H54 (cell line): ENCODE data around the gene ADAMTS17.

Experiments used
- DNase-seq: peaks from one replicate; pipeline ENCODE4 v3.0.0; 2011; ENCODE audit warnings: low spot score, mixed read lengths; ENCODE audit not compliant: insufficient read length
- FAIRE-seq: peaks from 3 replicates; lab custom pipeline; 2011; peaks lifted over from hg19 to GRCh38; lab: Jason Lieb, UNC
- POLR2A ChIP-seq: IDR thresholded peaks from 2 replicates; pipeline ENCODE4 v1.6.1; 2011; ENCODE audit warnings: low read depth, mild to moderate bottlenecking, low read length

Gene ADAMTS17

DNA sequence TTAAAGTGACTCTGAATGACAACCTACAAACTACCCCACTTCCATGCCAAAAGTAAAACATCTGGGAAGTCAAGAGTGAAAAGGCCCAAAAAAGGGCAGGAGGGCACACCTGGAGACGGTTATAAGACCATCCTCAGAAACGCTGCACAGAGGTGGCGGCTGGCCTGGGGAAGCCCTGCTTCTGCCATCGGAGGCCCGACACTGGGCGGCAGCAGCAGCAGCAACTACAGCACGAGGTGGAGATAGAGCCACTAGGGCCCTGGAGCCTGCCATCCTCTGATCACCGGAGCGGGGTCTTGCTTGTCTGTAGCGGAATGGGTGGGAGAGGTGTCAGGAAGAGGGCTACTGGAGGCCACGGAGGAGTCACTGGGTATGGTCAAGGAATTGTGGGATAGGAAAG is 283.3 kb downstream of the ADAMTS17 start:
- DNase-seq: no peak
- no peak for TF ChIP-seq POLR2A
- no peak for FAIRE-seq

DNA sequence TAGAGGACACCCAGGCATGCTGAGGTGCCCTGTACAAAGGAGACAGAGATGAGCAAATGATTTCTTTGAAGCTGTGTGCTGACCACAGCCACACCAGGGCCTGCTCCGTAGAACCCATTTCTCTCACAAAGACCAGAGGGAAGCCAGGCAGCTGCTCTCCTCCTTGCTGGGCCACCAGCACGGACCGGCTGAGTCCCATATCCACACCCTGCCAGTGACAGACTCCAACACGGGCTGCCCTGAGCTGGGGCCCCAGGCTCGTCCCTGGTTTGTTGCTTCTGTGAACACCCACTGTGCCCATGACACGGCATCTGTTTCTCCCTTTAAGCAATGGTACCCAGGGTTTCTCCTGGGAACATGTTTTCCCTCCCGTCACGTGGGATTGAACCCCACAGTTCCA is 284.5 kb downstream of the ADAMTS17 start:
- no peak for TF ChIP-seq POLR2A
- FAIRE-seq: no peak
- no peak for DNase-seq

DNA sequence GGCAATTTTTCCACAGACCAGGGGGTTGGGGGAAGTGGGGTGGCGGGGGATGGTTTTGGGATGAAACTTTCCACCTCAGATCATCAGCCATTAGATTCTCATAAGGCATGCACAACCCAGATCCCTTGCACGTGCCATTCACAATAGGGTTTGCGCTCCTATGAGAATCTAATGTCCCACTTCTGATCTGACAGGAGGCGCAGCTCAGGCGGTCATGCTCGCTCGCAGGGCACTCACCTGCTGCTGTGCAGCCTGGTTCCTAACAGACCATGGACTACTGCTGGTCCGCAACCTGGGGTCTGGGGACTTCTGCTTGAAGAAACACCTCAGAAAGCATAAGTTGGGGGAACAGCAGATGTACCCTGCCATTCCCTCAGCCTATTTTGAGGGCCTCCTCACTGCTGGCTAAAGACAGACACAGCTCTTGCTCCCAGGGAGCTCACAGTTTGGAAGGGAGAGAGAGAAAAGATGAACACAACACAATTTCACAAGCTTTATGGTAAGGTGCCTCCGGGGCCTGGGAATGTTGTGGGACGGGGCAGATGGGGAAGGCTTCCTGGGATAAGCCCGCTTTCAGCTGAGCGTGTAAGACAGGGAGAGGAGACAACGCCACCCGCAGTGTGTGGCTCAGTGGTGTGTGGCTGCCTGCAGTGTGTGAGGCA is 285.2 kb downstream of the ADAMTS17 start:
- no peak for TF ChIP-seq POLR2A
- FAIRE-seq: no peak
- DNase-seq: no peak

DNA sequence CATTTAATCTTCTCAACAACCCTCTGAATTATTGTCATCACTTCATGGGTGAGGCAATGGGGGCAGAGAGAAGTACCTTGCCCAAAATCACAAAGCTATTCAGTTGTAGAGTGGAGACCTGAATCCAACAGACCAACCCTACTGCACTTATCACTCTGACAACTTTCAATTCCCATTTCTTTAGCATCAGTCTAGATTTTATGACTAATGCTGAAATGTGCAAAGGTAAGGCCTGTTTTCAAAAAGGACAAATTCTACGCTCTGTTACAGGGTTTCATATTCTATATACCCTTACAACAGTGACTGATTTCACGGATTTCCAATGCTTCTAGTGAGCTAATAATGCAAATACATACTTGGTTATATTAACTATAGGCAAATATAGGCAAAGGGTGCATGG is 286.0 kb downstream of the ADAMTS17 start:
- TF ChIP-seq POLR2A: no peak

DNA sequence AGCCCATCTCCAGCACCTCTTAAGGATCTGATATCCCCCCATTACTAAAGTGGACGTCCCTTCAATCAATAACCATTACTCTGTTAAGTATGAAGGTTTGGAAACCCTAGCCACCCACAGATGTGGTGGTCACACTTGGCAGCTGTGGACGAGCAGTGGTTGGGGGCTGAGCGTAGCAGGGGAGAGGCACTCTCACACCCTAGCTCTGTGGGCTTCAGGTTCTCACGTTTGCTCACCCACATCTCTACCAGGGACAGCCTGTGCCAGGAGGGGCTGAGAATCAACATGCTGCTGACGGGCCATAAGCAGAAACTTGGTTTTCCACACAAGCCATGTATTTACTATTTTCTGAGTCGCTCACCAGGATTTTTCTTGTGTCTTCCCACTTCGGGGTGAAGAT is 287.2 kb downstream of the ADAMTS17 start:
- no peak for TF ChIP-seq POLR2A
- no peak for DNase-seq

More for the DNA sequence above, 286.0 kb downstream of the ADAMTS17 start:
- no peak for FAIRE-seq
- DNase-seq: no peak

DNA sequence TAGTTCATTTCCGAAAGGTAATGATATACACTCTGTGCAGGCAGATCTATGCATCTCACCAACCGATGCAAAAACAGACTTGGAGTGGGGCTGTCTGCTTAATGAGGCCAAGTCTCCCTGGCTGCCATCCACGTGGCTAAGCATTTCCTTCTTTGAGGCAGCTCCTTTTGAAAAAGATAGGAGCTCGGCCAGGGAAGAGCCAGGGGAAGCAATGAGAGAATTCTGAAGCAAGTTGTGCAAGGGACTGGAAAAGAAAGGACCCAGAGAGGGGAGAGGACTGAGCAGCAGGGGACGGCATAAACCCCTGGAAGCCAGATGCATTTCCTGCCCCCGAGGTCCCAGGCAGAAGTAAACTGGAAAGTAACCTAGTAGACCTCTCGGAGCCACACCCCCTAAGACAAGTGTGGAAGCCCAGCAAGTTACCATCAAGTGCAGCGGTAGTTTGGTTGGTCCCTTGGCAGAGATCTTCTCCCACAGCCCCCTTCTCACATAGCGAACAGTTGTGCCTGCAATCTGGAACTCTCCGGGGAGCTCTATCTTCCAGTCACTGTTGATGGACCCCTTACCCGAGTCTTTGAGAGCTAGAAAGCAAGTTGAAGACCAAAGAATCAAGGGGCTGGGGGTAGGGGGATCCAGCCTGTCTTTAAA is 288.2 kb downstream of the ADAMTS17 start:
- no peak for FAIRE-seq
- TF ChIP-seq POLR2A: no peak
- DNase-seq: no peak

More for the DNA sequence above, 287.2 kb downstream of the ADAMTS17 start:
- FAIRE-seq: no peak

DNA sequence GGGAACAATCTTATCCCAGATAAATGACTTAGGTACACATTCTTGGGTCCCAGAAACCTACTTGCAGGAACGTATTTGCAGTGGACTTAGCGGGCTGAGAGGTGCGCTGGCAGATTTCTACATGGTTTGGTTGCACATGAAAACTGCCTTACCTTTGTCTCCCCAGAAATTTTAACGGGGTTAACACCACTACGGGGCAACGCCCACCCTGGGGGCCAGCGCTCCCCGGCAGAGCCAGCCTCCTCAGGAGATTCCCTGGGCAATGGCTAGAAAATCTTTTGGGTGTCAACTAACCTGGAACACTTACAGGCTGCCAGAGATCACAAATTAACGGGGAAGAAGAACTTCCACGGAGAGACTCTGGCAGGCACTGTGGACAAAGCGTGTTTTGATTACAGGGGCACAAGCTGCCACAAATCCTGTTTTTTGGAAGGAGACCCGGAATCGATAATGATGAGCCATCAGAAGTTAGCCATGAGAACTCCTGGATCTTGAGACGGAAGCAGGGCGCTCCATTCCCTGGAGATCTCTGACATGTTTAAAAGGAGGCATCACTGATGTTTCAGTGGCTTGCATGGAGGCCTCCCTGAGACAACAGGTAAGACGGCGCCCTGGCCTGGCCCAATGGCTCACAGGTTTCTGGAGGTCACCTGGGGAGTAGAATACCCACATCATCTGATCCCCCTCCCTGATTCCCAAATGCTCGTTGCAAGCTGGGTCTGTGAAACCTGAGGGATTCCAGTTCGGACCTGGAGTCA is 288.9 kb downstream of the ADAMTS17 start:
- FAIRE-seq (no peak), DNase-seq (no peak)
- TF ChIP-seq POLR2A: no peak

DNA sequence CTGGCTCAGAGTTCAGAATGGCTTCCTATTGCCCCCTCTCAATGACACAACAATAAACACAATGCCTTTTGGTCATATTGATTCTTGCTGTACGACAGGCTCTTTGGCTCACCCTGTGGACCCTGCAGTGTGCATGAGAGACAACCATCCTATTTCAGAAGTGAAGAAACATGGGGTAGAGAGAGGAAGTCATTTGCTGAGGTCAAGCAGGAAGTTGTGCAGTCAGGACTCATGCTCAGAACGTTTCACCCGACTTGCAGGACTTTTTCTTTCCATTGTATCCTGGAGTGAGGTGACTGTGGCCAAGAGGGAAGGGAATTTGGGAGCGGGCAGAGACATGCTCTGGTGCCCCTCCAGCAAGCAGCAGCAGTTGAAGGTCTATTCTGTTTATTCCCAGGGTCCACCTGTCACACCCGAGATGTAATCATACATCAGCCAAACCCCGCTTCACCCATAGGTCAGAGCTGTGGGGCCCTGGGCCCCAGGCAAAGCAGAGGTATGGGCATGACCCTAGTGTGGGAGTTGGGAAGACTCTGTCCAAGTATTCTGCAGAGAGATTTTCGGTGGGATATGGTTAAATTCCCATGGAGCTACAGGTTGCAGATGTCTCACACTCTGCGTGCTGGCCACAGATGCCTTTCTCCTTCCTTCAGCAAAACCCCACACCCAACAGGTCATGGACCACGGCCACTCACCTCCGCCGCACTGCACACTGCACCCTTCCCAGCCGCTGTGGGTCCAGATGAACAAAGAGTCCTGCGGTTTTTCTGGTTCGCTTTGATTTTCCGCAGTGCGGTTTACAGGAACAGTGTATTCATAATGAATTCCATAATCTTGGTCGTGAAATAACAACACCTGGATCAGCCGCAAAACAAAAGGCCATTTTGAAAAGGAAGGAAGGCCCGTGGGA is 290.6 kb downstream of the ADAMTS17 start:
- no peak for FAIRE-seq
- TF ChIP-seq POLR2A: no peak
- DNase-seq: no peak

DNA sequence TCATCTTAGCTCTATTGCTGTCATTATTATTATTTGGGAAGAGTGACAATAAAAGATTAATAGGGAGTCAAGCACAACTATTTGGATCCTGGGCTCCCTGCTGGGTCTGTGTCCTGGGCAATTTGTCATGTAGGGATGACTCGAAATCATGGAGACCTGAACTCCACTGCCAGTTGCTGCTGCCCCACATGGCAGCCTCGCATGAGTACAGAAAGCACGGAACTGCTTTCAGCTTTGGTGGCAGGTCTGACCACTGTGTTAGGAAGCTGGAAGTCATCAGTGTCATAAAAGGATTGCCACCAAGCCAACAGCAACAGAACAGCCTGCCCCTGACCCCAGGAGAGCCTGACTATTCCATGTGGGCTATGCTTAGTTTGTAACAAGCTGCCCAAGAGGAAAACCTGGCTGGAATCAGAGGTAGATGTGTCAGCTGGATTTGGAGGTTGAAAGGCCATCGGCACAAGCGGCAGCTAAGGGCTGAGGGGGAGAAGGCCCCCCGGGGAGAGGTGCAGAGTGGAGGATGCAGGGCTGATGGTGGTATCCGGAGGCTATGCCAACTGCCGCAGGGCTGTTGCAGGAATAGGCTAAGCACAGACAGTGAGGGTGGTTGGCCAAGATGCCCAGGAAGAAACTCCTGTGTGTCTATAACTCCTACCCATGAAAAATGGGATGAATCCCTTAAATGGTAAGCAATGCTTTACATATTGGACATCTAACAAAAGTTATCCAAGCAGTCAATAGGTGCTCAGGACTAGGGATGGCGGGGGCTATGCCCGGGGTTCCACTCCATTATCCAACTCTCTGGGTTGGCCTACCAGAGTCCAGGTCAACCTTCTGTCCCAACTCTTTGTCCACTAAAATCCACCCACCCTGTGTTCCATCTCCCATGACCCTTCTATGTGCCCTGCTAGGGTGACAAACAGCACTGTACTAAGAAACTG is 291.6 kb downstream of the ADAMTS17 start:
- no peak for DNase-seq

DNA sequence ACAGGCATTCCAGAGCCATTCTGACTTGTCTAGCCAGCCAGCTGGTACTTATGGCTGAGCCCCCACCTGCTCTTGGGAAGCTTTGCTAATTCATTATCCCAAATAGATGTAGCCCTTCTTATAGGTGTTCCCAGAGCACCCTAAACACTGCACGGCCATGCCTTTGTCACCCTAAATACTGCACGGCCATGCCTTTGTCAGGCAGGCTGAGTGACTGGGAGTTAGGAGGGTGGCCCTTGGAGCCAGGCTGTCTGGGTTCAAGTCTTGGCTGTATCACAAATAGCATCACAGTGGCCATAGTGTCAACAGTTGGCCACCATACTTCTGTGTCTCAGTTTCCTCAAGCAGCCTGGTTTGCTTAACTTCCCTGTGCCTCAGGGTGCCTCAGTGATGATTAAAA is 292.3 kb downstream of the ADAMTS17 start:
- DNase-seq: no peak
- no peak for FAIRE-seq
- TF ChIP-seq POLR2A: no peak

More for the DNA sequence above, 291.6 kb downstream of the ADAMTS17 start:
- no peak for FAIRE-seq
- no peak for TF ChIP-seq POLR2A

DNA sequence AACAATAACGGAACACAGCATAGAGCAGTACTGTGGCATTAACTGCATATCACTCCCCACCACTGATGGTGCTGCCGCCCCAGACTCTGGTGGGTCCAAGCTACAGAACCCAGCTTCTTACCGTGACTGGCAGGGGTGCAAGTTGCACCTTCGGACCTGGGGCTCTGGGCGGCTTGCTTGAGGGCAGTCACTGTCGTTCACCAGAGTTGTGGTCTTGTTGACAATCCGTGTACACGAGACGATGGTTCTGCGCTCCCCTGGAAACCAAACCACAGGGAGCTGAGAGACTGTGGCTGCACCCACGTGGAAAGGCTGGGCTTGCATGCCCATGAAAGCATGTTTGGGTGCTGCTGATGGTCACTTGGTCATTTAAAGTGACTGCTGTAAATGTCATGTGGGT is 293.0 kb downstream of the ADAMTS17 start:
- TF ChIP-seq POLR2A: no peak
- FAIRE-seq: no peak
- no peak for DNase-seq

DNA sequence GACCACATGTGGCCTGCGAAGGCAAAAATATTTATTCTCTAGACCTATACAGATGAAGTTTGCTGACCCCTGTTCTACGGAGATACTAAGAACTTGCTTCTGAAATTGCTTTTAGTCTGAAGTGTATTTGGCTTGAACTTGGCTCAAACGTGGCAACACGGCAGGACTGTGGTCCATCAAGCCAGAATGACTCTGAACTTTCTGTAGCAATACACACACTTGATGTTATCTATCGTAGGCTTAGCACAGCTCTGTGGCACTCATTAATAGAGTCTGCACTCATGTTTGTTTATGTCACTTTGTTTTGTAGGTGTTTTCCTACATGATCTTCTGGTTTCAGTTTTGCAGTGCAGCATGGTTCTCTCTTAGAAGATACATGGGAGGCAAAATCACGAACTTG is 298.1 kb downstream of the ADAMTS17 start:
- FAIRE-seq: no peak
- no peak for DNase-seq
- no peak for TF ChIP-seq POLR2A
